ENCODE measurements around the gene PIGU.

PIGU gene

GRCh38 chr20:34634392-34634791 lies 42.5 kb downstream of the PIGU start:
- H3K9ac ChIP-seq (ENCODE audit: low read depth, low read length) = no peak overlapping the region
- peaks cover 42% of the 10 kb centered on the region for H3K36me3 ChIP-seq (ENCODE audit: control insufficient read depth, insufficient read depth, low read length)
- H3K27ac ChIP-seq (ENCODE audit: low read depth, low read length) = no peak overlapping the region
- no peak overlapping the region for H3K4me3 ChIP-seq (ENCODE audit: low read depth, low read length)
- H3K9me3 ChIP-seq (ENCODE audit: control insufficient read depth, insufficient read depth, low read length) = no peaks in the 10 kb centered on the region
- H3K4me1 ChIP-seq (ENCODE audit: control insufficient read depth, insufficient read depth, low read length) = no peaks in the 10 kb centered on the region
- no peaks in the 10 kb centered on the region for H3K27me3 ChIP-seq (ENCODE audit: control insufficient read depth, insufficient read depth, low read length)

- peaks cover 37% of the 10 kb centered on the region for H3K36me3 ChIP-seq (ENCODE audit: control insufficient read depth, insufficient read depth, low read length)
- no peak overlapping the region for H3K27ac ChIP-seq (ENCODE audit: low read depth, low read length)
- no peaks in the 10 kb centered on the region for H3K4me1 ChIP-seq (ENCODE audit: control insufficient read depth, insufficient read depth, low read length)
- H3K9ac ChIP-seq (ENCODE audit: low read depth, low read length) = no peak overlapping the region
- no peaks in the 10 kb centered on the region for H3K27me3 ChIP-seq (ENCODE audit: control insufficient read depth, insufficient read depth, low read length)
- no peak overlapping the region for H3K4me3 ChIP-seq (ENCODE audit: low read depth, low read length)
- no peaks in the 10 kb centered on the region for H3K9me3 ChIP-seq (ENCODE audit: control insufficient read depth, insufficient read depth, low read length)
Measured at GRCh38 chr20:34632870-34633452, 43.9 kb downstream of the PIGU start.

GRCh38 chr20:34629904-34630303 lies 47.0 kb downstream of the PIGU start:
- Histone ChIP-seq H3K27ac (ENCODE audit: low read depth, low read length) (no peak overlapping the region), H3K9me3 (ENCODE audit: control insufficient read depth, insufficient read depth, low read length) (no peaks in the 10 kb centered on the region), H3K27me3 (ENCODE audit: control insufficient read depth, insufficient read depth, low read length) (no peaks in the 10 kb centered on the region), H3K4me3 (ENCODE audit: low read depth, low read length) (no peak overlapping the region), H3K9ac (ENCODE audit: low read depth, low read length) (no peak overlapping the region), H3K4me1 (ENCODE audit: control insufficient read depth, insufficient read depth, low read length) (no peaks in the 10 kb centered on the region), H3K36me3 (ENCODE audit: control insufficient read depth, insufficient read depth, low read length) (peaks cover 22% of the 10 kb centered on the region)

GRCh38 chr20:34629342-34629741 lies 47.5 kb downstream of the PIGU start:
- Histone ChIP-seq H3K36me3 (ENCODE audit: control insufficient read depth, insufficient read depth, low read length) (peaks cover 20% of the 10 kb centered on the region), H3K4me1 (ENCODE audit: control insufficient read depth, insufficient read depth, low read length) (no peaks in the 10 kb centered on the region), H3K4me3 (ENCODE audit: low read depth, low read length) (no peak overlapping the region), H3K27ac (ENCODE audit: low read depth, low read length) (no peak overlapping the region), H3K9me3 (ENCODE audit: control insufficient read depth, insufficient read depth, low read length) (no peaks in the 10 kb centered on the region), H3K9ac (ENCODE audit: low read depth, low read length) (no peak overlapping the region), H3K27me3 (ENCODE audit: control insufficient read depth, insufficient read depth, low read length) (no peaks in the 10 kb centered on the region)

GRCh38 chr20:34628026-34628425 lies 48.9 kb downstream of the PIGU start:
- H3K9ac ChIP-seq (ENCODE audit: low read depth, low read length) = no peak overlapping the region
- no peaks in the 10 kb centered on the region for H3K9me3 ChIP-seq (ENCODE audit: control insufficient read depth, insufficient read depth, low read length)
- H3K27me3 ChIP-seq (ENCODE audit: control insufficient read depth, insufficient read depth, low read length) = no peaks in the 10 kb centered on the region
- no peak overlapping the region for H3K4me3 ChIP-seq (ENCODE audit: low read depth, low read length)
- peaks cover 7% of the 10 kb centered on the region for H3K36me3 ChIP-seq (ENCODE audit: control insufficient read depth, insufficient read depth, low read length)
- no peak overlapping the region for H3K27ac ChIP-seq (ENCODE audit: low read depth, low read length)
- no peaks in the 10 kb centered on the region for H3K4me1 ChIP-seq (ENCODE audit: control insufficient read depth, insufficient read depth, low read length)

GRCh38 chr20:34627458-34627857 lies 49.4 kb downstream of the PIGU start:
- peaks cover 3% of the 10 kb centered on the region; the same call in 1 of the 2 replicates for H3K36me3 ChIP-seq (ENCODE audit: control insufficient read depth, insufficient read depth, low read length)

GRCh38 chr20:34626992-34627391 lies 49.9 kb downstream of the PIGU start:
- Histone ChIP-seq H3K9me3 (ENCODE audit: control insufficient read depth, insufficient read depth, low read length) (no peaks in the 10 kb centered on the region), H3K4me3 (ENCODE audit: low read depth, low read length) (no peak overlapping the region), H3K27ac (ENCODE audit: low read depth, low read length) (no peak overlapping the region), H3K27me3 (ENCODE audit: control insufficient read depth, insufficient read depth, low read length) (no peaks in the 10 kb centered on the region), H3K4me1 (ENCODE audit: control insufficient read depth, insufficient read depth, low read length) (no peaks in the 10 kb centered on the region), H3K9ac (ENCODE audit: low read depth, low read length) (no peak overlapping the region), H3K36me3 (ENCODE audit: control insufficient read depth, insufficient read depth, low read length) (peaks cover 3% of the 10 kb centered on the region; the same call in 1 of the 2 replicates)

More at GRCh38 chr20:34627458-34627857, 49.4 kb downstream of the PIGU start:
- Histone ChIP-seq H3K4me1 (ENCODE audit: control insufficient read depth, insufficient read depth, low read length) (no peaks in the 10 kb centered on the region), H3K4me3 (ENCODE audit: low read depth, low read length) (no peak overlapping the region), H3K9me3 (ENCODE audit: control insufficient read depth, insufficient read depth, low read length) (no peaks in the 10 kb centered on the region), H3K27ac (ENCODE audit: low read depth, low read length) (no peak overlapping the region), H3K9ac (ENCODE audit: low read depth, low read length) (no peak overlapping the region), H3K27me3 (ENCODE audit: control insufficient read depth, insufficient read depth, low read length) (no peaks in the 10 kb centered on the region)

GRCh38 chr20:34624629-34625028 lies 52.3 kb downstream of the PIGU start:
- Histone ChIP-seq H3K9ac (ENCODE audit: low read depth, low read length) (no peak overlapping the region), H3K27me3 (ENCODE audit: control insufficient read depth, insufficient read depth, low read length) (no peaks in the 10 kb centered on the region), H3K27ac (ENCODE audit: low read depth, low read length) (no peak overlapping the region), H3K9me3 (ENCODE audit: control insufficient read depth, insufficient read depth, low read length) (no peaks in the 10 kb centered on the region), H3K4me1 (ENCODE audit: control insufficient read depth, insufficient read depth, low read length) (no peaks in the 10 kb centered on the region), H3K4me3 (ENCODE audit: low read depth, low read length) (no peak overlapping the region), H3K36me3 (ENCODE audit: control insufficient read depth, insufficient read depth, low read length) (peaks cover 6% of the 10 kb centered on the region)

- Histone ChIP-seq H3K9ac (ENCODE audit: low read depth, low read length) (no peak overlapping the region), H3K4me1 (ENCODE audit: control insufficient read depth, insufficient read depth, low read length) (no peaks in the 10 kb centered on the region), H3K36me3 (ENCODE audit: control insufficient read depth, insufficient read depth, low read length) (peaks cover 6% of the 10 kb centered on the region), H3K9me3 (ENCODE audit: control insufficient read depth, insufficient read depth, low read length) (no peaks in the 10 kb centered on the region), H3K27me3 (ENCODE audit: control insufficient read depth, insufficient read depth, low read length) (no peaks in the 10 kb centered on the region), H3K27ac (ENCODE audit: low read depth, low read length) (no peak overlapping the region), H3K4me3 (ENCODE audit: low read depth, low read length) (no peak overlapping the region)
Measured at GRCh38 chr20:34622821-34623451, 54.0 kb downstream of the PIGU start.

- no peak overlapping the region for H3K9ac ChIP-seq (ENCODE audit: low read depth, low read length)
- H3K4me3 ChIP-seq (ENCODE audit: low read depth, low read length) = no peak overlapping the region
- H3K27me3 ChIP-seq (ENCODE audit: control insufficient read depth, insufficient read depth, low read length) = no peaks in the 10 kb centered on the region
- H3K36me3 ChIP-seq (ENCODE audit: control insufficient read depth, insufficient read depth, low read length) = peaks cover 6% of the 10 kb centered on the region
- peaks cover 4% of the 10 kb centered on the region; the same call in 1 of the 2 replicates for H3K9me3 ChIP-seq (ENCODE audit: control insufficient read depth, insufficient read depth, low read length)
- H3K4me1 ChIP-seq (ENCODE audit: control insufficient read depth, insufficient read depth, low read length) = no peaks in the 10 kb centered on the region
- H3K27ac ChIP-seq (ENCODE audit: low read depth, low read length) = no peak overlapping the region
Measured at GRCh38 chr20:34621383-34622367, 55.2 kb downstream of the PIGU start.

GRCh38 chr20:34621036-34621343 lies 55.9 kb downstream of the PIGU start:
- Histone ChIP-seq H3K27me3 (ENCODE audit: control insufficient read depth, insufficient read depth, low read length) (no peaks in the 10 kb centered on the region), H3K36me3 (ENCODE audit: control insufficient read depth, insufficient read depth, low read length) (peaks cover 7% of the 10 kb centered on the region), H3K4me1 (ENCODE audit: control insufficient read depth, insufficient read depth, low read length) (no peaks in the 10 kb centered on the region), H3K9ac (ENCODE audit: low read depth, low read length) (no peak overlapping the region), H3K4me3 (ENCODE audit: low read depth, low read length) (no peak overlapping the region), H3K27ac (ENCODE audit: low read depth, low read length) (no peak overlapping the region), H3K9me3 (ENCODE audit: control insufficient read depth, insufficient read depth, low read length) (peaks cover 4% of the 10 kb centered on the region; the same call in 1 of the 2 replicates)

Data from HUES48 (cell line).